CD14-positive monocyte (primary cell): Measurements from ENCODE around the gene AP1S2. TPM values are rescaled to one million over a fixed set of nuclear protein-coding genes. Genes with fewer than 3 reads are reported as not detected.

Experiments
- DNase-seq, 3 donors: peaks; one replicate each; pipeline ENCODE4 v3.0.0-alpha.2; 2011 to 2022
- H2AFZ ChIP-seq: 2 replicates; pipeline ENCODE4 v1.6.0; 2012; ENCODE audit warnings: mild to moderate bottlenecking, low read depth, low read length, inconsistent platforms; ENCODE audit not compliant: insufficient read depth, poor library complexity, severe bottlenecking
- H3K27ac ChIP-seq, 2 donors: 1 replicate in 1 of 2; 2 replicates in 1 of 2; pipeline ENCODE4 v1.5.1; 2012 to 2013; ENCODE audit warnings: low read length in 2 of 2, control low read depth in 1 of 2, inconsistent platforms in 1 of 2, low read depth in 1 of 2, mild to moderate bottlenecking in 1 of 2
- H3K27me3 ChIP-seq, 2 donors: one replicate each; pipeline versions ENCODE4 v1.6.0 to v1.6.1; 2011 to 2013; ENCODE audit warnings: low read length in 2 of 2; ENCODE audit not compliant: control insufficient read depth in 2 of 2, insufficient read depth in 2 of 2
- H3K36me3 ChIP-seq, 2 donors: replicated peaks in 1 of 2; 1 replicate in 1 of 2; 2 replicates in 1 of 2; pipeline versions ENCODE4 v1.5.1 to v1.6.1; 2012 to 2013; ENCODE audit warnings: low read length in 2 of 2, control low read depth in 1 of 2, inconsistent platforms in 1 of 2, mild to moderate bottlenecking in 1 of 2; ENCODE audit not compliant: insufficient read depth in 2 of 2, control insufficient read depth in 1 of 2
- H3K4me1 ChIP-seq, 2 donors: 1 replicate in 1 of 2; 2 replicates in 1 of 2; pipeline versions ENCODE4 v1.5.1 to v1.6.1; 2012 to 2013; ENCODE audit warnings: low read length in 2 of 2, control low read depth in 1 of 2, inconsistent platforms in 1 of 2, mild to moderate bottlenecking in 1 of 2, moderate library complexity in 1 of 2; ENCODE audit not compliant: insufficient read depth in 2 of 2, control insufficient read depth in 1 of 2
- H3K4me2 ChIP-seq: replicated peaks from 2 replicates; pipeline ENCODE3; 2012; ENCODE audit warnings: low read length, moderate library complexity, mild to moderate bottlenecking; ENCODE audit not compliant: poor library complexity, severe bottlenecking; ENCODE audit errors: extremely low read depth
- H3K4me3 ChIP-seq, 3 experiments: fragments of 200-600 bp in 1 of 3; sonication (generic) in 1 of 3; replicated peaks in 1 of 3; 1 replicate in 2 of 3; 2 replicates in 1 of 3; pipeline ENCODE4 v1.5.1; 2011 to 2013; ENCODE audit warnings: low read length in 3 of 3, mild to moderate bottlenecking in 3 of 3, control low read depth in 2 of 3, low read depth in 2 of 3, inconsistent platforms in 1 of 3, moderate library complexity in 1 of 3
- H3K79me2 ChIP-seq: 2 replicates; pipeline ENCODE4 v1.6.0; 2012; ENCODE audit warnings: mild to moderate bottlenecking, control low read depth, inconsistent platforms, low read length, moderate library complexity; ENCODE audit not compliant: insufficient read depth
- H3K9ac ChIP-seq: 2 replicates; pipeline ENCODE4 v1.6.0; 2017; ENCODE audit warnings: low read length, mild to moderate bottlenecking; ENCODE audit not compliant: insufficient read depth, poor library complexity, severe bottlenecking
- H3K9me3 ChIP-seq, 2 donors: replicated peaks in 1 of 2; 1 replicate in 1 of 2; 2 replicates in 1 of 2; pipeline versions ENCODE4 v1.5.1 to v1.6.1; 2012 to 2013; ENCODE audit warnings: low read length in 2 of 2, control low read depth in 1 of 2; ENCODE audit not compliant: control insufficient read depth in 1 of 2, insufficient read depth in 1 of 2
- H4K20me1 ChIP-seq: 2 replicates; pipeline ENCODE4 v1.6.0; 2012; ENCODE audit warnings: mild to moderate bottlenecking, low read length, control low read depth, moderate library complexity; ENCODE audit not compliant: insufficient read depth
- H3K27ac Mint-ChIP-seq, 7 donors: one replicate each; pipeline ENCODE4 v1.8.0; 2020; ENCODE audit warnings: mild to moderate bottlenecking in 7 of 7, mixed read lengths in 7 of 7, moderate library complexity in 6 of 7, inconsistent platforms in 2 of 7
- H3K27me3 Mint-ChIP-seq, 3 donors: one replicate each; pipeline ENCODE4 v1.8.0; 2021 to 2022; ENCODE audit warnings: low read depth in 3 of 3, mild to moderate bottlenecking in 3 of 3, mixed read lengths in 3 of 3, moderate library complexity in 3 of 3, inconsistent platforms in 1 of 3
- H3K36me3 Mint-ChIP-seq, 2 donors: one replicate each; pipeline ENCODE4 v1.8.0; 2020; ENCODE audit warnings: mixed read lengths in 2 of 2, inconsistent platforms in 1 of 2, mild to moderate bottlenecking in 1 of 2
- H3K4me1 Mint-ChIP-seq: one replicate; pipeline ENCODE4 v1.8.0; 2020; ENCODE audit warnings: mild to moderate bottlenecking, mixed read lengths
- H3K4me3 Mint-ChIP-seq, 2 donors: one replicate each; pipeline ENCODE4 v1.8.0; 2020; ENCODE audit warnings: mild to moderate bottlenecking in 2 of 2, mixed read lengths in 2 of 2, moderate library complexity in 1 of 2
- H3K9me3 Mint-ChIP-seq, 7 donors: one replicate each; pipeline ENCODE4 v1.8.0; 2020 to 2022; ENCODE audit warnings: mixed read lengths in 7 of 7, mild to moderate bottlenecking in 6 of 7, moderate library complexity in 6 of 7, inconsistent platforms in 2 of 7
- CTCF ChIP-seq: fragments of 200-600 bp; IDR thresholded peaks from one replicate; pipeline ENCODE4 v1.8.0; 2022; ENCODE audit warnings: antibody characterized with exemption, mild to moderate bottlenecking
- WGBS: methylation state at CpG from one replicate; pipeline ENCODE4 v1.1.5; 2013; ENCODE audit warnings: missing lambda C conversion rate; ENCODE audit not compliant: insufficient coverage; 5-methylcytosine and 5-hydroxymethylcytosine counted together
- intact Hi-C, 2 donors: fragments of 100-400 bp; cut with micrococcal nuclease; formaldehyde crosslinking; loops; one replicate each; pipeline versions ENCODE4 v1.15.0 to v1.15.1; 2023
- polyA plus RNA-seq, 3 donors: library from polyadenylated mRNA; depleted of rRNA in 1 of 3; unstranded in 2 of 3; stranded (reverse) in 1 of 3; fragments of 300-500 nt in 2 of 3; fragments of >200 nt in 1 of 3; fragmentation: Illumina TruSeq in 2 of 3; gene quantifications; 1 replicate in 2 of 3; 2 replicates in 1 of 3; pipeline ENCODE4 v1.2.3, GENCODE V29; 2012 to 2021

The AP1S2 gene
- polyA plus RNA-seq, 3 donors: 155 to 851 (median 806) TPM

- peak overlapping the region in 1 of 2 donors; percentile 22 for H3K27ac ChIP-seq
- H3K4me3 ChIP-seq: no peak overlapping the region
- H3K36me3 ChIP-seq: no peaks in the 10 kb centered on the region
- peaks cover 22 to 27% of the 10 kb centered on the region in 2 donors for H3K4me1 ChIP-seq
- no peaks in the 10 kb centered on the region for H3K79me2 ChIP-seq
- no peak for DNase-seq
- WGBS: no CpG with 5 or more reads among the region's 3 CpGs
- H3K27me3 ChIP-seq: peaks cover 0 to 47% of the 10 kb centered on the region in 2 donors
- TF ChIP-seq CTCF: no peak
- H4K20me1 ChIP-seq: no peaks in the 10 kb centered on the region
- H3K9ac ChIP-seq: no peak overlapping the region
- H3K9me3 ChIP-seq: peaks cover 8 to 27% of the 10 kb centered on the region in 2 donors
- Mint-ChIP-seq H3K27me3 (peaks cover 0 to 49% (median 0%) of the 10 kb centered on the region in 3 donors), H3K4me3 (no peak overlapping the region), H3K4me1 (peaks cover 33% of the 10 kb centered on the region), H3K36me3 (peaks cover 3% of the 10 kb centered on the region in 2 donors), H3K27ac (peak overlapping the region; percentile 69 to 93 (median 88)), H3K9me3 (peaks cover 5 to 23% (median 17%) of the 10 kb centered on the region in 7 donors)
- no peak overlapping the region for H3K4me2 ChIP-seq
- intact Hi-C loops: no loop called here
- no peak overlapping the region for H2AFZ ChIP-seq
Measured at GRCh38 chrX:15883540-15883863, 28.9 kb upstream of the AP1S2 start.

- H4K20me1 ChIP-seq: no peaks in the 10 kb centered on the region
- Mint-ChIP-seq H3K4me3 (peak overlapping the region in 1 of 2 donors; percentile 67), H3K9me3 (peaks cover 5 to 28% (median 20%) of the 10 kb centered on the region in 7 donors), H3K27me3 (peaks cover 0 to 49% (median 0%) of the 10 kb centered on the region in 3 donors), H3K4me1 (peaks cover 29% of the 10 kb centered on the region), H3K27ac (peak overlapping the region; percentile 83 to 98 (median 89)), H3K36me3 (peaks cover 3 to 5% of the 10 kb centered on the region in 2 donors)
- peaks cover 22 to 27% of the 10 kb centered on the region in 2 donors for H3K4me1 ChIP-seq
- no peaks in the 10 kb centered on the region for H3K36me3 ChIP-seq
- intact Hi-C loops: no loop called here
- peaks cover 11 to 33% of the 10 kb centered on the region in 2 donors for H3K9me3 ChIP-seq
- no peak for TF ChIP-seq CTCF
- peaks cover 0 to 46% of the 10 kb centered on the region in 2 donors for H3K27me3 ChIP-seq
- H3K9ac ChIP-seq: no peak overlapping the region
- no peak overlapping the region for H2AFZ ChIP-seq
- no peak overlapping the region for H3K4me2 ChIP-seq
- no peak overlapping the region for H3K4me3 ChIP-seq
- no CpG with 5 or more reads among the region's 5 CpGs for WGBS
- H3K27ac ChIP-seq: peak overlapping the region in 1 of 2 donors; percentile 22
- no peaks in the 10 kb centered on the region for H3K79me2 ChIP-seq
- DNase-seq: peak; percentile 78 to 88 (median 82)
Measured at GRCh38 chrX:15882704-15883539, 28.3 kb upstream of the AP1S2 start.
